ENCODE results near the gene SLC31A2.

DNA sequence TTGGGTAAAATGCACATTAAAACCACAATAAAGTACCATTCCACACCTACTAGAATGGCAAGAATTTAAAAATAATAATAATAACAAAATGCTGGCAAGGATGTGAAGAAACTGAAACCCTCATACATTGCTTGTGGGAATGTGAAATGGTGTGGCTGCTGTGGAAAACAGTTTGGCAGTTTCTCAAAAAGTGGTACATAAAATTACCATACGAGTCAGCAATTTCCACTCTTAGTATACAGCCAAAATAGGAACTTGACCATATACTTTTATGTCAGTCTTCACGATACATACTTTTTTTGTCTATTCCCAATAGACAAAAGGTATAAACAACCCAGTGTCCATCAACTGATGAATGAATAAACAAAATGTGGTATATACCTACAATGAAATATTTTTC lies 54.6 kb downstream of the SLC31A2 start:
- TF ChIP-seq, protein P1, sequence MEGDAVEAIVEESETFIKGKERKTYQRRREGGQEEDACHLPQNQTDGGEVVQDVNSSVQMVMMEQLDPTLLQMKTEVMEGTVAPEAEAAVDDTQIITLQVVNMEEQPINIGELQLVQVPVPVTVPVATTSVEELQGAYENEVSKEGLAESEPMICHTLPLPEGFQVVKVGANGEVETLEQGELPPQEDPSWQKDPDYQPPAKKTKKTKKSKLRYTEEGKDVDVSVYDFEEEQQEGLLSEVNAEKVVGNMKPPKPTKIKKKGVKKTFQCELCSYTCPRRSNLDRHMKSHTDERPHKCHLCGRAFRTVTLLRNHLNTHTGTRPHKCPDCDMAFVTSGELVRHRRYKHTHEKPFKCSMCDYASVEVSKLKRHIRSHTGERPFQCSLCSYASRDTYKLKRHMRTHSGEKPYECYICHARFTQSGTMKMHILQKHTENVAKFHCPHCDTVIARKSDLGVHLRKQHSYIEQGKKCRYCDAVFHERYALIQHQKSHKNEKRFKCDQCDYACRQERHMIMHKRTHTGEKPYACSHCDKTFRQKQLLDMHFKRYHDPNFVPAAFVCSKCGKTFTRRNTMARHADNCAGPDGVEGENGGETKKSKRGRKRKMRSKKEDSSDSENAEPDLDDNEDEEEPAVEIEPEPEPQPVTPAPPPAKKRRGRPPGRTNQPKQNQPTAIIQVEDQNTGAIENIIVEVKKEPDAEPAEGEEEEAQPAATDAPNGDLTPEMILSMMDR (IDR thresholded peaks at IDR 0.05; ENCODE audit: borderline replicate concordance, extremely low read depth, low read length, poor library complexity, severe bottlenecking), result no peak
- no peak for TF ChIP-seq EZH2 (IDR thresholded peaks at IDR 0.05; ENCODE audit: borderline replicate concordance, low read depth, low read length, severe bottlenecking)
